ENCODE results near the gene L3MBTL2.

Gene L3MBTL2

DNA sequence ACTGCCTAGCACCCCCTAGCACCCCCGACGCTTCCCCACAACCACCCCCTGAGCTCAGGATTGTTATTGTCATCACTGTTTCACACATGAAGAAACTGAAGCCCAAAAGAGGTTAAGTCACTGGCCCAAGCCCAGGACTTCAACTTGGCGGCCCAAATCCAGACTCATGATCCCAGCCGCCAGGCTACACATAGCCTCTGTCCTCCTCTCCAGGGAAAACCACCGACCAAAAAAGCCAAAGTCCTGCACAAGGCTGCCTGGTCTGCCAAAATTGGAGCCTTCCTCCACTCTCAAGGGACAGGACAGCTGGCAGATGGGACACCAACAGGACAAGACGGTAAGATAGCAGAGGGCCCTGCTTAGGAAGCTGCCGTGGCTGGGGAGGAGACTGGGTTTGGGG, 10.8 kb downstream of the L3MBTL2 start:
- FAIRE-seq: no peak

DNA sequence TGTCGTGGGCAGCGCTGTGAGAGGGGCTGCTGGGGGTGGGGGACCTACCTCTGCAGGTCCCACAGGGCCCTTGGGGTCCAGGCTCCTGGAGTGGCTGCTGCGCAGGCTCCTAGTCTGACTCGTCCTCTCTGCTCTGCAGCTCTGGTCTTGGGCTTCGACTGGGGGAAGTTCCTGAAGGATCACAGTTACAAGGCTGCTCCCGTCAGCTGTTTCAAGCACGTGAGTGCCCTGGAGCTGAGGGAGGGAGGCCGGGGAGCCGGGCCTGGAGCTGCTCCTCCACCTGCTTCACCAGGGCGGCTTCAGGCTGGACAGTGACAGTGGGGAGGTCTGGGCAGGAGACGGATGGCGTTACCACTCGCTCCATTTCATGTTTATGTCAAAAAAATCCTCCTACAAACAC, 11.9 kb downstream of the L3MBTL2 start:
- no peak for FAIRE-seq

DNA sequence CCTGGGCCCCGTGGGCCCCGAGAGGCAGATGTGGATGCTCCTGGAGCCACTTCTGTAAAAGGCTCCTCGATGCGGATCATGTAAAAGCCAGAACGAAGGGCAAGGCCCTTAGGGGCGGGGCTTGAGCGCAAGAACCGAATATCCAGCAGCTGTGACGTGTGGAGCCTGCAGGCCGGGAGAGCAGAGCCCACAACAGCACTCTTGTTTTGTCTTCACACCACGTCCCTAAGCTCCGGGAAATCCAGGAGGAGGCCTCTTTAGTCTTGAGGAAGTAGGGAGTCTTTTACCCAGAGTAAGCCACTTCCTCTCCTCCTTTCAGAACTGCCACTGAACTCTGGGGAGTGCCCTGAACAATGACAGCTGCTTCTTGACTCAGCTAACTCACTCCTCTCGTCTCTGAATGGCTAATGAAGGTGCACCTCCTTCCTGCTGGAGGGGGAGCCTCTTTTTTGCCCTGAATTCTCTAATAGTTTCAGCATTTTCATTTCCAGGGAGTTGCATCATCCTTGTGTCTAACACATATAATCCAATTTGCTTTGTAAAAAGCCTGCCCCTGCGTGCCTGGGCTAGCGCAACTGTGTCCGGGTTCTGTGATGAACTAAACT, 12.5 kb downstream of the L3MBTL2 start:
- no peak for FAIRE-seq

DNA sequence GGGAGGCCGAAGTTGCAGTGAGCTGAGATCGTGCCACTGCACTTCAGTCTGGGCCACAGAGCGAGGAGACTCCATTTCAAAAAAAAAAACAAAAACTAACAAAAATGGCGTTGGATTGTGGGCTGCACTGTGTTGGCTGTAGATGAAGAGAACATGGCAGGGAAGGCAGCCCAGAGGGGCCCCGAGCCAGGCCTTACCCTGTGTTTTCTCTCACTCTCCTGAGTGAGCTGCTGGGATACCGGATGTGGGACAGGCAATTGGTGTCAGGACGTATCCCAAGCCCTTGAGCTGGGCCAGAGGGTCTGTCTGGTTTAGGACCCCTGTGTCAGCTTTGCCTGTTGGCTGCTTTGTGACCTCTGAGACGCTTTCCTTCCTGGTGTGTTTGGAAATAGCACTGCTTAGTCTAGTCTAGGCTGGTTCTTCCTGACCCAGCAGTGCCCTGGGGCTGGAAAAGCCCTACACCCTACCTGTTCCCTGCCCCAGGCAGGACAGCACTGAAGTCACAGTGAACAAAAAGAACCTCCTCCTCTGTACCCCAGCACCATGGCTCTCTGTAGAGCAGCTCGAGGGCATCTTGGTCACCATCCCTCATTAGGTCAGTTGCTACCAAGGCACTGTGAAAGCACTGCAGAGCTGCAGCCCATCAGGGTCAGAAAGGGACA, 17.9 kb downstream of the L3MBTL2 start:
- FAIRE-seq: no peak

DNA sequence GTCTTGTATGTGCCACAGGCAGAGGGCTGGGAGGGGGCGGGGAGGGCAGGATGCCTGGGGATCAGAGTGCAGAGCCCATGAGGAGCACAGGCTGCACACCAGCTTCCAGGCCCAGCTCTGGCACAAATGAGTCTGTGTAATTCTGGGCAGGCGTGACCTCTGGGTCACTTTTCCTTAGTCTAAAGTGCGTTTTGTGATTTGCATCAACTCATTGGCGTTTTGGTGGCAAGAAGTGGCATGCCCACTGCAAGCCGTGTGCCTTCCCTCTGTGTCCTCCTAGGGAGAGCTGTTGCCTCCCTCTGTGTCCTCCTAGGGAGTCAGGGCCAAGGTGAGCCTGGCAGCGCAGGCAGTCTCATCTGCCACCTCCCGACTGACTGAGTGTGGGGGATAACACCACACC, 18.4 kb downstream of the L3MBTL2 start:
- no peak for FAIRE-seq

DNA sequence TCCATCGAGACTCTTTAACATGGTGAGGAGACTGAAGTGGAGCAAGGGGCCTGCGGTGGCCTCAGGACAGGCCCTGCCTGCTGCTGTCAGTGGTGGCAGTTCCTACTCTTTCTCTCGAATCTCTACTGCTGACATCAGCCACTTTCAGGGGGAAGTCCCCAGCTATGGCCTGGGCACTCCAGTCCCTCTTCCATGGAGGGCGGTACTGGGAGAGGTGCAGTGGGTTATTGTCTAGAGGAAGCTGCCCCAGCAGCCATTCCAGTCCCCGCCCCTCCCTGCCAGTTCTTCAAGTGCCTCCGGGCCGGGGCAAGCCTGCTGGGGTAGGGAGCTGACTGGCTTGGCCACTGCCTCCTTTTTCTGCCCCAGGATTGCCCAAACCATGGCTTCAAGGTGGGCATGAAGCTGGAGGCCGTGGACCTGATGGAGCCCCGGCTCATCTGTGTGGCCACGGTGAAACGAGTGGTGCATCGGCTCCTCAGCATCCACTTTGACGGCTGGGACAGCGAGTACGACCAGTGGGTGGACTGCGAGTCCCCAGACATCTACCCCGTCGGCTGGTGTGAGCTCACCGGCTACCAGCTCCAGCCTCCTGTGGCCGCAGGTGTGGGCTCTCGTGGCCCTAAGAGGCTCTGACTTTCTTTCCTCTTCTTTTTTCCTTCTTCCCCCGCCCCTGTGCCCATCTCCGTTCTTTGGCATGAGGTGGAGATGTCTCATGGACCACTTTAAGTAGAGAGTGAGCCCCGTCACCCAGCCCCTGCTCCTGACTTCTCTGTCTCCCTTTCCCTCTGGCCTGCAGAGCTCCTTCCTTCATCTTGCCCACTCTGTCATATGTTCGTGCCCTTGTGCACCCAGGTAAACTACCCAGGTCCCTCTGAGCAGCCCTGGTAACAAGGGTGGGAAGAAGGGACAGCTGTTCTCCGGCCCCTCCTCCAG, 21.9 kb downstream of the L3MBTL2 start:
- FAIRE-seq: no peak

DNA sequence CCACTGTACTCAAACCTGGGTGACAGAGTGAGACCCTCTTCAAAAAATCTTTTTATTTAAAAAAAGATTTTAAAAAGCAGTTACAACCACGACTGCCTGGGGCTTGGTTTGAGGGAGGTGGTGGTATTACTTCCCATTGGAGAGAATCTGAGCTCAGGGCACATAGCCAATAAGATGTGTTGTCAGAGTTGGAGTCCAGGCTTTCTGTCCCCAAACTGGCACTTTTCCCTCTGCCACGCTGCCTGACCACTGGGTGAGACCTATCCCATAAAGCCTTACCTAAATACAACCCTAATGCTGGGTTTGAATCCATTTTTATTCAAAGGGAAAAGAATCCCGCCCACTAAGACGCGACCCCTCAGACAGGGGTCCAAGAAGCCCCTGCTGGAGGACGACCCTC, 24.1 kb downstream of the L3MBTL2 start:
- FAIRE-seq: no peak

DNA sequence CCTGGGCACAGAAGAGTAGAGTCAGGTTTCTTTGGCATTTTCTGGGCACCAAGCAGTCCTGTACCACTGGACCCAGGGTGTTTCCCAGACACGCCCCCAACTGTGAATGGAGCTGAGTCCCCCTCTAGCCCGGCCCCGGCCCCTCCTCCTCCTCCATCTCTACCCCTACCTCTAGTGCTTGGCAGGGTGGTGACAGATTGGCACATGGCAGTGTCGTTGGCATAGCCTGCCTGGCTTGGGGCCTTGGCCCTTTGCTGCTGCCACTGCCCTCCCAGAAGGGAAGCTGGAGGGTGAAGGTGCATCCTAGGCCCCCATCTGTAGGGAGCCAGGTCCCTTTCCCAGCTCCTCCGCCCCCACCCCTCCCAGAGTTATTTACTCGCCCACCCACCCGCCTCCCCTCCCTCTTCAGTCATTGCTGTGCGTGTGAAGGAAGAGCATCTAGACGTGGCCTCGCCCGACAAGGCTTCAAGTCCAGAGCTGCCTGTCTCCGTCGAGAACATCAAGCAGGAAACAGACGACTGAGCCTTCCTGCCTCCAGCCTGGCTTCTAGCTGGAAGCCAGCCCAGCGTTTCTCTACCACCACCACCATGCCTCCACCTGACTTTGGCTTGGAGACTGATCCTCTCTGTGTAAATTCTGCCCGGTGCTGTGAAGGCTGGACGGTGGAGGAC, 24.8 kb downstream of the L3MBTL2 start:
- FAIRE-seq: no peak

DNA sequence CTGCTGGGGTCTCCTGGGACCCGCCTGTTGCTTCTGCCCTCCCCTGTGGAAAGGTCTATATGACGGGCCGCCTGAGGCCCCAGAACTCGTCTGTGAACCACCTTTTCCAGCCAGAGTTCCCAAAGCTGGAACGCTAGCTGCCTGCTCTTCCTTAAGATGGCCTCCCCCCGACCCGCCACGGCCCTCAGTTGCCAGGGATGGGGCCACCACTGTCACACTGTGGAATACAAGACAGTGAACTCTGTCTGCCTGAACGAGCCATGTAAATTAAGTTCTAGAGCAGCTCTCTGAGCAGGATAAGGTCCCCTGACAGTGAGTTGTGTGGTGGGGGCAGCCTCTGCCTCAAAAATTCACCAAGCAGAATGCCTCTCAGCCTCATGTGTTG, 25.3 kb downstream of the L3MBTL2 start:
- no peak for FAIRE-seq

DNA sequence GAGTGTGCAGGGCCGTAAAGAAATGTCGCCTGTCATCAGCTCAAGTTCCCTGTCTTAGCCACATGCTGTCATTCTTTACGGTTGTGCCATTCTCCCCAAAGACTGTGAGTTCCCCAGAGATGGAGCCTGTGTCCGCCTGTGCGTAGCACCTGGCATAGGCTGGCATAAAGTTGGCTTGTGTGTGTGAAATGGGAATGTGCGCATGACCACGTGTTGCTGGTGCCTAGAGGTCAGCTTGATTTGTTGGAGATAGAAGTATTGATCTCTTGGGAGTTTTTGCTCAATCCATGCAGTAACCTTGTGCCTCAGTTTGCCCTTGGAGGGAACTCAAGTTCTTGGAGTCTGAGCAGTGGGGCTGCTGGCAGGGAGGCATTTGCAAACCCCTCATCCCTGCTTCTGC, 26.3 kb downstream of the L3MBTL2 start:
- no peak for FAIRE-seq

DNA sequence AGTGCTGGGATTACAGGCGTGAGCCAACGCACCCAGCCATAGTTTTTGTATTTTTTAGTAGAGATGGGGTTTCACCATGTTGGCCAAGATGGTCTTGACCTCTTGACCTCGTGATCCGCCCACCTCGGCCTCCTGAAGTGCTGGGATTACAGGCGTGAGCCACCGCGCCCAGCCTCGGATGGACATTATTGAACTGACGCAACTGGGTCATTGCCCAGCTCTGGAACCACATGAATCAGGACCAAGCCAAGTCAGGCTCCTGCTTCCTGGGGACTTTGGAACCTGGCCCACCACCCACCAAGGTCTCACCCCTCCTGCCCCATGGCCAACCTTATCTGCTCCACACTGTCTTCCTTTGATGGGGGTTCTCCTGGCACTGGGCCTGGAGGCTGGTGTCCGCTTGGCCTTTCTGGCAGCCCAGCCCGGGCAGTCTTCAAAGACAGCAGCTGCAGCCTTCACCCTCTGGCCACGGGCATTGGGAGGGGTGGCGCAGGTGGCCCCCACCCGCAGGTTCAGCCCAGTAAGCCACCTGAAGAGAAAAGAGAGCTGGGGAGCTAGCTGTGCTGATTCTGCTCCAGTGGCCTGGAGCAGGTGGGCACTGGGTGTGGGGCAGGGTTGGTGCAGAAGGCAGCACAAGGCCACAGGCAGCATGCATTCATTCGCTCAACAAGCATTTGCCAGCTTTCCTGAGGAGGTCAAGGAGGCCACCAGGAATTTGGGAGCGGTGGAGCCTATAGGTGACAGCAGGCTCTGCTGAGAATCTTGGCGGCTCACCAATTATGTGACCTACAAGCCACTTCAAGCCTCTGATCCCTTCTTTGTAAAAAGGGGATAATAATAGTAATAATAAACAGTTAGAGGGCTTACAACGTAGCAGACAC, 29.9 kb downstream of the L3MBTL2 start:
- no peak for FAIRE-seq

DNA sequence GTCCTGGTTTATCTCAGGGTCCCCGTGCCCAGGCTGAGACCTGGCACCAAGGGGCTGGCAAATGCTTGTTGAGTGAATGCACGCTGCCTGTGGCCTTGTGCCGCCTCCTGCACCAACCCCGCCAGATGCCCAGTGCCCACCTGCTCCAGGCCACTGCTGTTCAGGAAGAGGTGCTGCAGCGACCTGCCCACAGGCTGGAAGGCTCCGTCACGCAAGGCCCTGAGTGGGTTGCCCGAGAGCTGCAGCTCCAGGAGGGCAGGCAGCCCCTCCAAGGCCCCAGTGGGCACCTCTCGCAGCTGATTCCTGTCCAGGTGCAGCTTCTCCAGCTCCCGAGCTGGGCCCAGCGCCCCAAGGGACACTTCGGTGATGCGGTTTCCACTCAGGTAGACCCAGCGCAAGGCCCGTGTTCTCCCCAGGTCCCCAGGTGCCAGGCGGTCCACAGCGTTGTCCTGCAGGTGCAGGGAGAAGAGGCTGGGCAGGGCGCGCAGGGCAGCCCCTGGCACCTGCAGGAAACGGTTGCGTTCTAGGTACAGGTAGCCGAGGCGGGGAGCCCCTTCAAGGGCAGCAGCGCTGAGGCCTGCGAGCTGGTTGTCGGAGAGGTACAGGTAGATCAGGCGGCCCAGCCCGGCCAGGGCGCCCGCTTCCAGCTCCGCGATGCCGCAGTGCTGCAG, 32.1 kb downstream of the L3MBTL2 start:
- FAIRE-seq: no peak

DNA sequence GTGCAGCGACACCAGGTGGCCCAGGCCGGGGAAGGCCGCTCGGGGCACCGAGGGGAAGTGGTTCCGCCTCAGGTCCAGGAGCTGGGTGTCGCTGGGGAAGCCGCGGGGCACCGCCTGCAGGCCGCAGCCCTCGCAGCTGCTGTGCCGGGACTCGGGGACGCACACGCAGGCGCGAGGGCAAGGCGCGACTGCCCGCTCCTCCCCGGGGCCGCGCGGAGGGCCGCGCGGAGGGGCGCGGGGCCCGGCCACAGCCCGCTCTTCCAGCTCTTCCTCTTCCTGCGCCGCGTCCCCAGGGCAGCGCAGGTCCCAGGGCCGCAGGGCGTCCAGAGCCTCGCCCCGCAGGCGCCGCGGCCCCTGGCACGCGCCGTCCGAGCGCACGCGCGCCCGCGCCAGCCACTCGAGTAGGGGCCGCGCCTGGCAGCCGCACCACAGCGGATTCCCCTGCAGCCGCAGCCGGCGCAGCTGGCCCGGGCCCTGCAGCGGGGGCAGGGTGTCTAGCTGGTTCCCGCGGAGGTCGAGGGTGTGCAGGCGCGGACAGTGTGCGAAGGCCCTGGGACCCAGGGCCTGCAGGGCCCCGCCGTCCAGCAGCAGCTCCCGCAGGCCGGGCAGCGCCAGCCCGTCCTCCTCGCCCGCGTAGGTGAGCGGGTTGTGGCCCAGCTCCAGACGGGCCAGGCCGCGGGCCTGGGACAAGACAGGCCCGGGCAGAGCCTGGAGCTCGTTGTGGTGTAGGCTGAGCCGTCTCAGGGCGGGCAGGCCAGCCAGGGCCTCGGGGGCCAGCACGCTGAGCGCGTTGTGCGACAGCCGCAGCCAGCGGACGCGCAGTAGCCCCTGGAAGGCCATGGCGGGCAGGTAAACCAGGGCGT, 32.8 kb downstream of the L3MBTL2 start:
- no peak for FAIRE-seq

DNA sequence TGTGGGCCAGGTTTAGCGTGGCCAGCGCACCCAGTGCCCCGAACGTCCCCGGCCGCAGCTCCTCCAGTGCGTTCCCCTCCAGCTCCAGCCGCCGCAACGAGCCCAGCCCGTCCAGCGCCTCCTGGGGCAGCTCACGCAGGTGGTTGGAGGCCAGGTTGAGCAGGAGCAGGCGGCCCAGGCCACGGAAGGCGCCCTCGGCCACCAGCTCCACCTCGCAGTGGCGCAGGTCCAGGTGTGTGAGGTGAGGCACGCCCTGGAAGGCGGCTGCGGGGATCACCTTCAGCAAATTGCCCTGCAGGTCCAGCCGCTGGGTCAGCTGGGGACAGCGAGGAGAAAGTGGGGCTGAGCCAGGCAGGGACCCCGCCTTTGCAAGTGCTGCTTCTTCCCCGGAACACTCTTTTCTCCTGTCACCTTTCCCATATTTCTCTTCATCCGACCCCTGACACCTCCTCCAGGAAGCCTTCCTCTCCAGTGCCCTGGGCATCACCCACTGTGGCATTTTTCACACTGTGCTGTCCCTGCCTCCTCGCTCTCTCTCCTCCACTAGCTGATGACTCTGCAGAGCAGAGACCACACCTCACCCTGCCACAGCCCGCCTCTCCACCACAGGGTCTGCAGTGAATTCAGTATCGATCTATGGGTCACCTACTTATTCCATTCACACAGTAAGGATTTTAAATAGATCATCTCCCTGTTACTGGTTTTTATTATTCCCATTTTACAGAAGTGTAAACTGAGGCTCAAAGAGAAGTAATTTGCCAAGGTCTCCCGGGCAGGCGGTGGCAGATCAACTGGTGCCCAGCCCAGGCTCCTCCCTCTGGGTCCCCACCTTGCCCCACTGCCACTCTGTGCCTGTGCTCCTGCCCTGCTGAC, 33.7 kb downstream of the L3MBTL2 start:
- FAIRE-seq: no peak

DNA sequence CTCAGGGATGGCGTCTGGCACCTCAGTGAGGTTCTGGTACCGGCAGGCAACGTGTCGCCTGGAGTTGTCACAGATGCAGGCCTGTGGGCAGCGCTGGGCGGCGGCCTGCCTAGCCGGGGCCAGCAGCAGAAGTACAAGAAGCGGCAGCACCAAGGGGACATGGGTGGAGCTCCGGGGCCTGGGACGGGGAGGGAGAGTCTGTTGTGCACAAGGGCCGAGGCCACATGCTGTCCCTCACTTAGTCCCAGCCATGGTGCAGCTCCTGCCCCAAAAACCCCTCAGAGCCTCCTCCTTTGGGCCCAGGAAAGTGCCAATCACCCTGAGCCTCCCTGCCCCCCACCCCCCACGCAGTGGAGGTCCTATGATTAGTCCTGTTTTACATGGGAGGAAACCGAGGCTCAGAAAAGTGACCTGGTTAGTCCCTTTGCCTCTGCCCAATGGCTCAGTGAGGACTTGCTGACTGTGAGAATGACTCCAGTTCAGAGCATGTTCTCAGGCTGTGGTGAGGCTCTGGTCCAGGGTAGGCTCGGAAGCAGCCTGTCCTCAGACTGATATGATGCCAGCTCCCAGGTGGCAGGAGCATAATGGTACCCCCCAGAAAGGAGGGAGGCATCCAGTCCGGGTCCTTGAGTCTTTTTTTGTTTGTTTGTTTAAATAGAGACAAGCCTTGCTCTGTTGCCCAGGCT, 34.5 kb downstream of the L3MBTL2 start:
- no peak for FAIRE-seq

DNA sequence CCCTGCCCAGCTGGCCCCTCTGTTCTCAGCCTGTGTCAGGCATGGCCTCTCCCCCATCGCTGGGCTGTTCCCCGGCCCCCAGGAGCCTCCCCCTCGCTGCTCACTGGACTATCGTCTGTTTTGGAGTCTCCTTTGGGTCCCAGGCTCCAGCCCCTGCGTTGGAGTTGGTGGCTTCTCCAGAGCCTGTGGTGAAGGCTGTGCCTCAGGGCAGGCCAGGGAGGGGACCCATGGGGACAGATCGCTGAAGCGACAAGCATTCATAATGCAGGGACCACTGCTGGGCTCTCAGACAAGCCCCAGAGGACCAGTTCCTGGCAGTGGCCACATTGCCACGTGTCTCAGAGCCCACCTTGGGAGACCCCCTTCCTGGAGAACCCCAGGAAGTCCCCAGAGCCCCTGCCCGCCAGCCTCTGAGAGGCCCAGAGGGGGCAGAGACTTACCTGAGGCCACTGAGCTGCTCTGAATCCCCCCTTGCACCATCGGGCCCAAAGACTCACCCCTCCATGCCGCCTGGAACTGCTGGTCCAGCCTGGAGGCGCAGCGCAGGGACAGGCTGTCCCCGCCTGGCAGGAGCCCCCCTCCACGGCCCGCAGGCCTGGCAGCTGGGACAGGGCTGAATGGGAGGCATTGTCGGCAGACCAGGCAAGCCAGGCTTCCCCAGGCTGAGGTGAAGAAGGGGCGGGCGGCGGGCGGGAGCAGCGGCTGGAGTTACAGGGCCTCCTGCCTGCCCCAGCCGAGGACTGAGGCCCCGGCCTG, 35.4 kb downstream of the L3MBTL2 start, which contains the start of gene CHADL:
Gene CHADL, minus strand, starts transcription at position 555 of the 756 bp plus-strand sequence. Its CDS starts 50 bp downstream, at position 505.
- no peak for FAIRE-seq

DNA sequence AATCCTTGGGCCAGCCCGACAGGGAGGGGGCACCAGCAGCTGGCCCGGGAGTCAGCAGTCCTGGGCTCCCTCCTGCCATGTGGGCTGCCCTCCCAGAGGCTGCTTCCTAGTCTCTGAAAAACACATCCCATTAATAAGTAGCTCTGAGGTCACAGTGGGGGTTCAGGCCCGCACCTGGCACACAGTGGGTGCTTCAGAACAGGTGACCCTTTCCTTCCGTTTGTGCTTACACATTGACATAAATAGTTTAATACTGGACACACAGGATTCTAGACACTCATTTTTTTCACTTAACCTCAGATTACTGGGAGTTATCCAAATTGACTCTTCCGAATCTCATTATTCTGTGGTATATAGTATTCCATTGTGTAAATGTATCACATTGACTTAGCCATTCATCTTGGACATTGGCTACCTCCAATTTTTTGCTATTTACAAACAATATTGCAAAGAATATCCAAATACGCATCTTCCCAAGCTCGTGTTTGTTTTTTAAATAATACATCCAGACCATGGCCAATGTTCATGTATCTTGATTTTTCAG, 36.1 kb downstream of the L3MBTL2 start:
- no peak for FAIRE-seq

Data from A204.1 (cell line).